Islet precursor cell (in vitro differentiated cells): ENCODE measurements around the gene CMC1.

Experiments used
- DNase-seq: peaks from one replicate; pipeline ENCODE4 v3.0.0-alpha.2; 2018

CMC1 gene

DNA sequence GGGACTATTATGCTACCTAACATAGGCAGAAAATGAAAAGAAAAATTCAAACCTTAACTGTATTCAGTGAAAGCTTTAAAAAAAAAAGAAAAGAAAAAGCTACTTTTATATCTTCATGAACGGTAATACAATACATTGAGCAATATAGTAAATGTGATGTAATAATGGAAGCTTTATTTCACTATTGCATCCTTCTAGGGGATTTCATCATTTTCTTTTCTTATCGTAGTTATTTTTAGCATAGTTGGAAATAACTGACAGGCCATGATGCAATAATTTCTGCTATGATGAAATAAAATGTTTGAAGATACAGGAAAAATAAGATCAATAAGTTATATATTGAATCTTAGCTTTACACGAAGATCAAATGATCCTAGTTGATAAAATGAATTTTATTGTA, 66.8 kb downstream of the CMC1 start:
- DNase-seq, result no peak

DNA sequence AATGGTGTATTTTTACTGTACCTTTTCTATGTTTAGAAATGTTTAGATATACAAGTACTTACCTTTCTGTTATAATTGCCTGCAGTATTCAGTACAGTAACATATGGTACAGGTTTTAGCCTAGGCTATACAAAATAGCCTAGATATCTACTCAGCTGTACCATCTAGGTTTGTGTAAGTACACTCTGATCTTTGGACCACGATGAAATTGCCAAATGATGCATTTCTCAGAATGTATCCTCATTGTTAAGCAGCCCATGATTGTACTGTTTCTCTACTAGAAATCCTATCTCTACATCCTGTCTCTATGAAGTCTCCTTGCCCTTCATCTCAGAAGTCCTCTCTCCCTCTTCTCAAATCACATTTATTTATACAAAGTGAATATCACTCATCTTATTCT, 74.3 kb downstream of the CMC1 start:
- no peak for DNase-seq

DNA sequence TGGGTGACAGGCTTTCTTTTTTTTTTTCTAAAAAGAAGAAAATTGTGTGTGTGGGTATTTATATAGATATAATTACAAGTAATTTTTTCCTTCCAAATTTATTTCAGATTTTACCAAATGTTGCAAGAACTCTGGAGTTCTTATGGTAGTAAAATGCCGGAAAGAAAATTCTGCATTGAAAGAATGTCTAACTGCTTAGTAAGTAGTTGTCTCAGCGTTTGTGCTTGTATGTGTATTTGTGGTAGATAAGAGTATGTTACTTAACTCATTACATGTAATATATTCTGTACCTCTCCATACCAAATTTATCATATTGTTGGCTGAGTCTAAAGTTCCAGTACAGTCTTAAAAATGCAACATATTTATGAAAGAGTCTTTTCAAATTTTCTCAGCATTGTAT, 74.8 kb downstream of the CMC1 start:
- DNase-seq, result no peak

GRCh38 chr3:28317438-28318022, 76.1 kb downstream of the CMC1 start:
- DNase-seq, result no peak

- DNase-seq, result no peak
Measured at GRCh38 chr3:28320981-28321380, 79.6 kb downstream of the CMC1 start.

DNA sequence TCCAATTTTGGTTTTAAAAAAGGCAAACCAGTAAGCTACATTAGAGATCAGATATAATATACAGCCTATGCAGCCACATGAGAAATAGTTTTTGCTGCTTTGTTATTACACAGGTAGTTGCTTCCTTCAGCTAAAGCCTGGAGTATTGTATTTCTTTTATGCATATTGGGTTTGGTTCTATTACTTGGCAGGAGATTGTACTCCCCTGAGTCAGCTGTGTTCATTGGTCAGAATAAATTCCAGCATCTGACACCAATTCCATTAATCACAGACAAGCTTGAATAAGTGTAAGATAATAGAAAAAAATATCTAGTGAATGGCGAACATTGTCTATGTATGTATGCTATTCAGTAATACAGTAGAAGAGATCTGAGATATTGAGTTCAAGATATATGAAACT, 81.0 kb downstream of the CMC1 start:
- no peak for DNase-seq

DNA sequence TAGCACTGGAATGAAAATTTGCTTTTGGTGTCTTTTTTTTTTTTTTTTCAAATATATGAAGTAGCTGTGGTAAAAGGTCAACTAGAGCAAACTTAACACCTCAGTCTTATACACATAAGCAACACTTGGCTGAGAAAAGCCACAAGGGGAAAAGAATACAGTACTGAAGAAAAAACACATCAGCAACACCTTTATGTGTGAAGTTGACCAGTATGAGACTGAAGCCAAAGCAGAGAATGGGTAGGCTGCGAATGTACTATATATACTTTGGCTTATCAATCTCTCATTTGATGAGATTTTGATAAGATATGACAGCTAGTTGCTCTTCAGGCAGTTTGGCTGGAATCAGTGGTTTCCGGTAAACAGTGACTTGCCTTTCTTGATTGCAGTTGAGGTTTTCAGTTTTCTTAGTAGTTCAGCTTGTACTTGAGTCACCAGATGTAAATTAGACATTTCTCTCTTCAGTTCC, 85.1 kb downstream of the CMC1 start:
- DNase-seq, result no peak

- no peak for DNase-seq
Measured at GRCh38 chr3:28328188-28329151, 87.1 kb downstream of the CMC1 start.

GRCh38 chr3:28334552-28334951, 93.1 kb downstream of the CMC1 start:
- no peak for DNase-seq

- DNase-seq, result no peak
Measured at GRCh38 chr3:28335246-28335645, 93.8 kb downstream of the CMC1 start.

- DNase-seq, result no peak
Measured at GRCh38 chr3:28337230-28337629, 95.8 kb downstream of the CMC1 start.

GRCh38 chr3:28343144-28343543, 101.7 kb downstream of the CMC1 start:
- DNase-seq, result no peak

DNA sequence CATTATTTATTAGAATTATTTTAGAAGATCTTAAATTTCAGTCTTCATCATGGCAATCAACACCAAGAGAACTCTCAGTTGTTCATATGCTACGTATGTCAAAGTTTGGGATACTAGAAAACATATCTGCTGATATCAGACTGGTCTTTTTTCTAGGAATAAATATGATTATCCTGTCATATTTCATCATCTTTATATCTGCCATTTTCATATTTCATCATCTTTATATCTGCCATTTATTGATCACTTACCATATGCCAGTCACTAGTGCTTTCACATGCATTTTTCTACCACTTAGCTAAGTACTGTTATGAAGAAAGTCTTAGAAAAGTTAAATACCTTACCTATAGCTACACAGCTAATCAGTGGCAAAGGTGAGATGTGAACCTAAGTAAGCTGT, 104.3 kb downstream of the CMC1 start:
- no peak for DNase-seq

DNA sequence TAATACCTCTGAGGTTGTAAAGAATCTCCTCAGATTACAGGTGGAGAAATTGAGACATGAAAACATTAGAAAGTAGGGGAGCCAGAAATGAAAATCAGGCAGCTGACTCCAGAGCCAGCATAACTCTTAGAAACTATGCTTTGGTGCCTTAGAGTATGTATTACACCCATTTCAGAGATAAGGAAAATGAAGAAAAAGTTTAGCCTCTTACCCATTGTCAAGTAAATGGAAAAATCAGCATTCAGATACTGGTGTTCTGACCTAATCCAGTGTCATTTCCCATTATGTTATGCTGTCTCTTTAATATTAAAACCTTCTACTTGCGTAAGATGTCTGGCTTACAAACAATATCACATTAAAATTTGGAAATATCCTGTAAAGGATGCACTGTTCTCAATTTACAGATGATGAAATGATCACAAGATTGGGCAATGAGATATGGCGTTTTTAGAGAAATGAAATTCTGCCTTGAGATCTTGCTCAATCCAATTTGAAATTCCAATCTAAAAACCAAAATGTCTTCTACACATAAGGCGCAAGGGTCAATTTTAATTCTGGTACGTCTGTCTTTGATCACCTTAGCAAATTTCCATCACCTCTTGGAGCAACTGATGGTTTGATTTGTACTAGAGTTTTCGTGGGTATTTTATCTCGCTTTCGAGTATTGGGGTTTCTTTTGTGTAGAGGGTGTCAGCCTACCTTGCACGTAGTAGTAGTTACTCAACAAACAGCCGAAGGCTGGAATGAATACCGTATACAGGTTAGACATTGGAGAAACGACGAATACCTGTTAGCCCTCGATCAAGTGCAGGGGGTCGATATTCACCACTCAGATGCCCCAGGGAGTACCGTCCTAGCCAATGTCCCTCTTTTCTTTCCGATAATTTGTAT, 106.2 kb downstream of the CMC1 start:
- DNase-seq, result peak; percentile 50

GRCh38 chr3:28348265-28348628, 106.8 kb downstream of the CMC1 start:
- DNase-seq, result no peak

DNA sequence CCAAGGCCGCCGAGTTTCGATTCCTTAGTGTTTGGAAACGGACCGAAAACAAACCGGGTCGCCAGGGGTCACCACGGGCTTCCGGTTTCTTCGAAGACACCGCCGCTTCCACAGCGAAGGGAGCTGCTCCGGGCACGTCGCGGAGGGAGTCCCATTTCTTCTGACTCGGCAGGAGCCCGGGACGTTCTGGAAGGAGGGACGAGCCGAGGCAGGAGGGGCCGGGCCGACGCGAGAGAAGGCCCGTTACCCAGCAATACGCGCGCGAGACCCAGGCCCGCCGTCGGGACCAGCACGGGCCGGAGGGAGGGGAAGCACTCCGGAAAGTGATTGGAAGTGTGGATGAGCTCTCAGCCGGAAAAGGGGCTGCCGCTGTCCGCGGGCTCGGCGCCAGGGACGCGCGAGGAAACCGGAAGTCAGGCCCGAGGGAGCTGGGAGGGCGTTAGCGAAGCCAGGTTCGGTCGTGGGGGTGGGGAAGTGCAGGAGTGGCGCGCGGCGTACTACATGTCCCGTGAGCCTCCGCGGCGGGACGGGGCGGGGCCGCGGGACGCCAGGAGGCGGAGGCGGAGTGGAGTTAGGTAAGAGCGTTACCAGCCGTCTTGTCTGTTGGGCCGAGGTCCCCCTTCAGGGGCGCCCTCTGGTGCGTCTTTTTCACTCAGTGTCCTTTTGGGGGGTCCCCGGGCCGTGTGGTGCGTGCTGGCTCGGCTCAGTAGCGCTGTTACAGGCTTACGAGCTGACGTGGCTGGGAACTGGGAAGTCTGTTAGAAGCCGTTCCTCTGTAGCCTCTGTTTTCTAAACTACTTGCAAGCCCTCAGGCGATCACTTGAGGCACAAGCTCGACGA, 107.4 kb downstream of the CMC1 start, which contains the start of the genes AZI2 and ZCWPW2:
TSS of gene AZI2 (minus strand) at position 196 of the 840 bp plus-strand sequence. CDS start 8,207 bp downstream, outside the sequence.
TSS of gene ZCWPW2 (plus strand) at position 93 of the 840 bp plus-strand sequence. CDS start 64,348 bp downstream, outside the sequence.
- DNase-seq, result peak; percentile 98

DNA sequence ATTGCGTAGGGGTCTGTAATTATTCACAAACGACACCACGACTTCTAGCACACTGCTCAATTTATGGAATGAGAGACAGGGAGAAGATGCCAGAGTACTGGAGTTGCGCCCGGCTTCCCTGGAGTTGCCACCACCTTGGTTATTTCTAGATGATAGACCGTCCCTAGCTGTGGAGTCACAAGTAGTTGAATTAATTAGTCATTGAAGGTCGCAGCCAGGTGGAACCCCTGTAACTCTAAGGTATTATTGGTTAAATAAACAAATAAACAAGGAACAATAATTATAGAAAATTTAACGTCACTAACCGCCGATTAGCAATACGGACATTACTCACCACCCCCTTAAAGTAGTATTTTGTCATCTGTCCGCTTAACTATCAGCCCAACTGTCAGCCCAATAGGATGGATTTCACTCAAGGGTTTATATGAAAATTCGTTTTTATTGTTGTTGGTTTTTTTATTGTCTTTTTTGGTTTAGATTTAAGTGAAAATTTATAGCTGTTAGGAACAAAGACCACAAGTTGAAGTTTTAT, 108.1 kb downstream of the CMC1 start:
- DNase-seq, result no peak
